ENCODE results near the gene TMEM203.
A peak's percentile ranks its signal among the peaks of the same experiment; 100 is the strongest.

Gene TMEM203

GRCh38 chr9:137163365-137163715 is 42.1 kb downstream of the TMEM203 start:
- DNase-seq = no peak

- no peak for DNase-seq
Observed at GRCh38 chr9:137162505-137163364, 42.7 kb downstream of the TMEM203 start.

- DNase-seq = no peak
Observed at GRCh38 chr9:137161558-137162486, 43.6 kb downstream of the TMEM203 start.

GRCh38 chr9:137160716-137161557 is 44.5 kb downstream of the TMEM203 start:
- DNase-seq = no peak

GRCh38 chr9:137160054-137160425 is 45.4 kb downstream of the TMEM203 start:
- DNase-seq = no peak

GRCh38 chr9:137159105-137160053 is 46.1 kb downstream of the TMEM203 start:
- DNase-seq = no peak

GRCh38 chr9:137158625-137159024 is 46.8 kb downstream of the TMEM203 start:
- DNase-seq = no peak

GRCh38 chr9:137157618-137158415 is 47.6 kb downstream of the TMEM203 start:
- DNase-seq = no peak

GRCh38 chr9:137156567-137157375 is 48.7 kb downstream of the TMEM203 start:
- peak; percentile 68 for DNase-seq

All from activated CD4-positive, alpha-beta T cell treated with anti-CD3 and anti-CD28 coated beads, Interleukin-10, Interleukin-2, amounts not matched to agents 100 ng/mL and 50 ng/mL, durations not matched to agents 16 hours and 8 hours (primary cell).